ENCODE results near the gene PNCK. TPM values are rescaled to one million over a fixed set of nuclear protein-coding genes. Genes with fewer than 3 reads are reported as not detected.

The PNCK gene
- total RNA-seq, 1 experiment from 2014 or later = 26.8 TPM

- DNase-seq = no peak
- H3K56ac ChIP-seq (ENCODE audit: insufficient read length, low read depth, low read length) = no peak overlapping the region
- no peak overlapping the region for H2BK12ac ChIP-seq (ENCODE audit: insufficient read length, low read depth, low read length)
- H3T11ph ChIP-seq (ENCODE audit: low read length) = no peak overlapping the region
- no peak overlapping the region for H3K4ac ChIP-seq (ENCODE audit: low read depth, low read length)
- H4K5ac ChIP-seq (ENCODE audit: insufficient read length, low read depth, low read length) = no peak overlapping the region
- H3K79me2 ChIP-seq (ENCODE audit: insufficient read depth, low read length) = no peaks in the 10 kb centered on the region
- Mint-ChIP-seq H3K36me3 (ENCODE audit: insufficient read depth in 1 of 3, low read depth in 3 of 3) (peaks cover 0 to 11% (median 0%) of the 10 kb centered on the region in 3 experiments; a peak in 3 of 7 replicates), H3K4me3 (no peak overlapping the region), H3K27ac (no peak overlapping the region), H3K4me1 (no peaks in the 10 kb centered on the region), H3K9me3 (peaks cover 62 to 84% of the 10 kb centered on the region in 2 experiments), H3K27me3 (ENCODE audit: low read depth) (peaks cover 23% of the 10 kb centered on the region)
- H2BK120ac ChIP-seq (ENCODE audit: low read depth, low read length, poor library complexity, severe bottlenecking) = no peak overlapping the region
- H2AK5ac ChIP-seq (ENCODE audit: insufficient read length, low read length) = no peak overlapping the region
- H3K9ac ChIP-seq (ENCODE audit: extremely low read depth, insufficient read length, low read length) = no peak overlapping the region
- H3K18ac ChIP-seq (ENCODE audit: insufficient read length, low read depth, low read length) = no peak overlapping the region
- no CpG with 5 or more reads among the region's 7 CpGs for WGBS (ENCODE audit: extremely low coverage, insufficient read length, low lambda C conversion rate)
- H2BK20ac ChIP-seq (ENCODE audit: low read depth, low read length, poor library complexity, severe bottlenecking) = no peak overlapping the region
- H3K27ac ChIP-seq (ENCODE audit: insufficient read length, low read depth, low read length) = no peak overlapping the region
- H4K8ac ChIP-seq (replicated peaks; ENCODE audit: insufficient read length, low read depth, low read length) = no peak overlapping the region
- TF ChIP-seq CTCF (conservative IDR thresholded peaks at IDR 0.05) = no peak
- no peak overlapping the region for H2BK15ac ChIP-seq (ENCODE audit: low read depth, low read length)
- H3K4me2 ChIP-seq (ENCODE audit: insufficient read depth, insufficient read length, low read length) = no peak overlapping the region
- H3K4me1 ChIP-seq (ENCODE audit: insufficient read depth, low read length) = no peaks in the 10 kb centered on the region
- no peaks in the 10 kb centered on the region for H3K79me1 ChIP-seq (ENCODE audit: insufficient read depth, low read depth, low read length, poor library complexity, severe bottlenecking)
- H4K91ac ChIP-seq (ENCODE audit: insufficient read length, low read depth, low read length) = no peak overlapping the region
- H2AFZ ChIP-seq (ENCODE audit: low read length) = no peak overlapping the region
- peaks cover 20% of the 10 kb centered on the region for H3K9me3 ChIP-seq (ENCODE audit: control insufficient read depth, low read depth, low read length)
- no peak overlapping the region for H3K23ac ChIP-seq (ENCODE audit: insufficient read length, low read depth, low read length)
- peaks cover under 1% of the 10 kb centered on the region for H4K20me1 ChIP-seq (ENCODE audit: control insufficient read depth, insufficient read depth, insufficient read length)
- no peak overlapping the region; the same call in 1 of the 2 replicates for H3K14ac ChIP-seq (ENCODE audit: insufficient read depth, low read length)
- no peak overlapping the region for H2BK5ac ChIP-seq (ENCODE audit: insufficient read length, low read length)
- H3K23me2 ChIP-seq (ENCODE audit: insufficient read length, low read depth, low read length, poor library complexity, severe bottlenecking) = no peaks in the 10 kb centered on the region
- no peaks in the 10 kb centered on the region for H3K27me3 ChIP-seq (ENCODE audit: insufficient read depth, low read length)
Measured at GRCh38 chrX:153632595-153632946, 41.0 kb downstream of the PNCK start.
